Endothelial cell of umbilical vein (primary cell): ENCODE results near the gene SIPA1L3. TPM values are rescaled to one million over a fixed set of nuclear protein-coding genes. Genes with fewer than 3 reads are reported as not detected.

Source experiments
- BruUV-seq: library from RNA; stranded (reverse); fragments of 400-500 nt; replicated peaks from 2 replicates; lab custom pipeline; 2021; lab: Mats Ljungman, UMichigan
- CTCF ChIA-PET: fragments of 300-600, 350-600 bp; sonication (Branson Sonifier 250); formaldehyde crosslinking; loops from one replicate; lab custom pipeline; 2021; ENCODE audit warnings: antibody characterized with exemption, inconsistent platforms; lab: Charles Lee
- POLR2A ChIA-PET: fragments of 300-600, 350-600 bp; sonication (Branson Sonifier 250); formaldehyde crosslinking; loops from one replicate; lab custom pipeline; 2021; ENCODE audit warnings: antibody characterized with exemption, inconsistent platforms; lab: Charles Lee
- DNase-seq: peaks from one replicate; pipeline ENCODE4 v3.0.0-alpha.2; 2011; ENCODE audit warnings: low read depth, low spot score
- FAIRE-seq: peaks from 2 replicates; lab custom pipeline; 2011; peaks lifted over from hg19 to GRCh38; lab: Jason Lieb, UNC
- H2AFZ ChIP-seq: 2 replicates; pipeline ENCODE4 v1.6.0; 2012; ENCODE audit warnings: low read depth, low read length, control low read depth, inconsistent platforms
- H3K27ac ChIP-seq: 2 replicates; pipeline ENCODE4 v1.5.1; 2011; ENCODE audit warnings: low read depth, mild to moderate bottlenecking, control low read depth, low read length, moderate library complexity; ENCODE audit not compliant: insufficient read depth
- H3K27me3 ChIP-seq, 2 experiments: 2 replicates each; pipeline versions ENCODE4 v1.6.0 to v1.6.1; 2011; ENCODE audit warnings: low read length in 2 of 2, mixed read lengths in 1 of 2; ENCODE audit not compliant: control insufficient read depth in 2 of 2, insufficient read depth in 2 of 2
- H3K36me3 ChIP-seq, 2 experiments: 2 replicates in 1 of 2; 3 replicates in 1 of 2; pipeline ENCODE4 v1.5.1; 2011; ENCODE audit warnings: low read length in 2 of 2, mild to moderate bottlenecking in 1 of 2, moderate library complexity in 1 of 2; ENCODE audit not compliant: control insufficient read depth in 2 of 2, insufficient read depth in 2 of 2; ENCODE audit errors: extremely low read depth in 1 of 2
- H3K4me1 ChIP-seq: 3 replicates; pipeline ENCODE4 v1.5.1; 2011; ENCODE audit warnings: mild to moderate bottlenecking, low read length; ENCODE audit not compliant: control insufficient read depth, insufficient read depth; ENCODE audit errors: extremely low read depth
- H3K4me2 ChIP-seq: 2 replicates; pipeline ENCODE4 v1.6.1; 2011; ENCODE audit warnings: low read length, control low read depth, mixed read lengths; ENCODE audit not compliant: insufficient read depth
- H3K4me3 ChIP-seq, 3 experiments: fragments of 200-600 bp in 1 of 3; sonication (generic), shearing (Covaris generic) in 1 of 3; replicated peaks in 1 of 3; 2 replicates each; pipeline ENCODE4 v1.5.1; 2011 to 2016; ENCODE audit warnings: control low read depth in 3 of 3, low read length in 3 of 3, mild to moderate bottlenecking in 2 of 3, inconsistent platforms in 1 of 3, low read depth in 1 of 3, moderate library complexity in 1 of 3; ENCODE audit not compliant: insufficient read depth in 1 of 3
- H3K79me2 ChIP-seq: 2 replicates; pipeline ENCODE4 v1.6.0; 2012; ENCODE audit warnings: low read length, inconsistent platforms; ENCODE audit not compliant: control insufficient read depth, insufficient read depth
- H3K9ac ChIP-seq: replicated peaks from 2 replicates; pipeline ENCODE3; 2011; ENCODE audit warnings: low read length, control low read depth; ENCODE audit not compliant: insufficient read depth; ENCODE audit errors: extremely low read depth
- H3K9me1 ChIP-seq: replicated peaks from 3 replicates; pipeline ENCODE4 v1.6.0; 2011; ENCODE audit warnings: mild to moderate bottlenecking, low read length; ENCODE audit not compliant: control insufficient read depth, insufficient read depth; ENCODE audit errors: extremely low read depth
- H3K9me3 ChIP-seq: replicated peaks from 2 replicates; pipeline ENCODE4 v1.5.1; 2012; ENCODE audit warnings: low read length, inconsistent platforms; ENCODE audit not compliant: control insufficient read depth, insufficient read depth
- H4K20me1 ChIP-seq: replicated peaks from 2 replicates; pipeline ENCODE3; 2011; ENCODE audit warnings: mild to moderate bottlenecking, low read length; ENCODE audit not compliant: control insufficient read depth, insufficient read depth; ENCODE audit errors: extremely low read depth
- CTCF ChIP-seq, 2 donors: IDR thresholded peaks; 1 replicate in 1 of 2; 2 replicates in 1 of 2; pipeline ENCODE4 v1.5.1; 2011; ENCODE audit warnings: low read length in 2 of 2, mild to moderate bottlenecking in 2 of 2, moderate library complexity in 2 of 2, control low read depth in 1 of 2, inconsistent platforms in 1 of 2, low read depth in 1 of 2; ENCODE audit not compliant: insufficient read depth in 1 of 2; ENCODE audit errors: extremely low read depth in 1 of 2
- EZH2 ChIP-seq: IDR thresholded peaks from 2 replicates; pipeline ENCODE4 v1.6.1; 2012; ENCODE audit warnings: borderline replicate concordance, low read depth, mild to moderate bottlenecking, moderate library complexity, low read length, inconsistent platforms; ENCODE audit not compliant: severe bottlenecking
- FOS ChIP-seq: IDR thresholded peaks from 2 replicates; pipeline ENCODE4 v1.6.1; 2011; ENCODE audit warnings: mild to moderate bottlenecking, low read length, moderate library complexity, borderline replicate concordance; ENCODE audit not compliant: insufficient read depth
- GATA2 ChIP-seq: IDR thresholded peaks from 2 replicates; pipeline ENCODE4 v1.7.0; 2011; ENCODE audit warnings: low read depth, mild to moderate bottlenecking, moderate library complexity, mixed read lengths, low read length; ENCODE audit not compliant: insufficient read length, insufficient read depth
- JUN ChIP-seq: IDR thresholded peaks from 2 replicates; pipeline ENCODE4 v1.6.1; 2011; ENCODE audit warnings: borderline replicate concordance, low read depth; ENCODE audit not compliant: insufficient read length, insufficient read depth
- MAX ChIP-seq: IDR thresholded peaks from 2 replicates; pipeline ENCODE4 v1.6.1; 2011; ENCODE audit not compliant: insufficient read depth, insufficient read length
- MYC ChIP-seq: IDR thresholded peaks from one replicate; pipeline ENCODE4 v1.6.1; 2011; ENCODE audit warnings: mild to moderate bottlenecking, low read depth, low read length
- POLR2A ChIP-seq: IDR thresholded peaks from 2 replicates; pipeline ENCODE4 v1.6.1; 2012; ENCODE audit warnings: low read depth, mild to moderate bottlenecking, control low read depth, low read length
- POLR2AphosphoS5 ChIP-seq: IDR thresholded peaks from 2 replicates; pipeline ENCODE4 v1.6.1; 2012; ENCODE audit warnings: low read depth, mild to moderate bottlenecking, control low read depth, low read length, moderate library complexity; ENCODE audit not compliant: insufficient read depth
- dilution Hi-C: fragments of 300-500 bp; cut with MboI; formaldehyde crosslinking; loops from one replicate; pipeline ENCODE4 v1.15.0; 2019; ENCODE audit warnings: low sequenced_read_pairs; ENCODE audit not compliant: extremely low pct_ligation_motif_present
- intact Hi-C: fragments of 100-400 bp; cut with micrococcal nuclease; formaldehyde crosslinking; loops from one replicate; pipeline ENCODE4 v1.10.0; 2022
- polyA plus RNA-seq, 4 experiments: library from polyadenylated mRNA; depleted of rRNA in 3 of 4; stranded (reverse) in 3 of 4; unstranded in 1 of 4; fragments of >200 nt; gene quantifications; 2 replicates each; pipeline versions ENCODE4 v1.2.1 to v1.2.3, GENCODE V29; 2011 to 2012; ENCODE audit warnings: missing spikeins in 1 of 4
- total RNA-seq: library from RNA; stranded (reverse); gene quantifications from 2 replicates; pipeline ENCODE4 v1.2.3, GENCODE V29; 2021

Gene SIPA1L3
- total and polyA plus RNA-seq, 2 donors (not counting 3 experiments of a cell fraction or from before 2014, with no cell fraction given), result 14.2 to 47.2 TPM

GRCh38 chr19:38227287-38228004 is 320.4 kb downstream of the SIPA1L3 start:
- dilution Hi-C loops, result no loop called here
- TF ChIP-seq MYC (no peak), POLR2A (no peak), EZH2 (no peak), FOS (no peak), CTCF (IDR thresholded peaks at IDR 0.05; ENCODE audit: extremely low read depth in 1 of 2, insufficient read depth in 1 of 2, low read depth in 1 of 2, low read length in 2 of 2) (no peak), JUN (no peak), MAX (no peak), GATA2 (no peak), POLR2AphosphoS5 (no peak)
- Histone ChIP-seq H3K79me2 (no peaks in the 10 kb centered on the region), H3K4me3 (no peak overlapping the region), H2AFZ (no peak overlapping the region), H3K27me3 (peaks cover 9 to 14% of the 10 kb centered on the region in 2 experiments), H3K4me1 (peaks cover 12% of the 10 kb centered on the region), H3K36me3 (no peaks in the 10 kb centered on the region), H3K4me2 (no peak overlapping the region), H4K20me1 (no peaks in the 10 kb centered on the region), H3K9me1 (no peaks in the 10 kb centered on the region), H3K9me3 (no peaks in the 10 kb centered on the region), H3K9ac (no peak overlapping the region), H3K27ac (no peak overlapping the region)
- no peak for FAIRE-seq
- ChIA-PET POLR2A (no interaction called here), CTCF (interaction anchor here (0.7 to 3.6 kb wide), 12 partner anchors 8 to 325 kb away, joined by 3 to 28 read pairs (median 4); partner anchors contain the start of genes CATSPERG, GGN, KCNK6 and PSMD8)
- no TSS peak for BruUV-seq
- intact Hi-C loops, result loop anchor here (10.0 kb wide), 1 partner anchor 223 kb away; no protein-coding TSS in a partner anchor
- DNase-seq, result no peak
